Neural progenitor cell (in vitro differentiated cells): ENCODE results near the gene CREB3L4.

Experiments
- CTCF ChIP-seq: fragments of 200-600 bp; sonication (generic); IDR thresholded peaks from 2 replicates; pipeline ENCODE4 v1.5.1; 2017; ENCODE audit warnings: antibody characterized with exemption, mild to moderate bottlenecking
- EZH2 ChIP-seq: fragments of 200-600 bp; sonication (generic); IDR thresholded peaks from 2 replicates; pipeline ENCODE4 v1.6.1; 2017; ENCODE audit warnings: antibody characterized with exemption, mild to moderate bottlenecking, moderate library complexity
- EZH2phosphoT487 ChIP-seq: fragments of 200-600 bp; sonication (generic); IDR thresholded peaks from 2 replicates; pipeline ENCODE4 v1.6.1; 2017; ENCODE audit warnings: antibody characterized with exemption

- TF ChIP-seq CTCF = peak; percentile 55
- TF ChIP-seq EZH2 = no peak
- TF ChIP-seq EZH2phosphoT487 = no peak
Observed at GRCh38 chr1:153967107-153967999, at the start of gene CREB3L4.
